ENCODE data around the gene MMP11. TPM values are rescaled to one million over a fixed set of nuclear protein-coding genes. Genes with fewer than 3 reads are reported as not detected.

Gene MMP11
- polyA plus RNA-seq, 12 donors, result 5.7 to 17.2 (median 8.3) TPM; not detected in 1

- DNase-seq, result no peak
Measured at GRCh38 chr22:23827351-23827995, 54.8 kb downstream of the MMP11 start.

- DNase-seq, result no peak
Measured at GRCh38 chr22:23828800-23829680, 56.4 kb downstream of the MMP11 start.

DNA sequence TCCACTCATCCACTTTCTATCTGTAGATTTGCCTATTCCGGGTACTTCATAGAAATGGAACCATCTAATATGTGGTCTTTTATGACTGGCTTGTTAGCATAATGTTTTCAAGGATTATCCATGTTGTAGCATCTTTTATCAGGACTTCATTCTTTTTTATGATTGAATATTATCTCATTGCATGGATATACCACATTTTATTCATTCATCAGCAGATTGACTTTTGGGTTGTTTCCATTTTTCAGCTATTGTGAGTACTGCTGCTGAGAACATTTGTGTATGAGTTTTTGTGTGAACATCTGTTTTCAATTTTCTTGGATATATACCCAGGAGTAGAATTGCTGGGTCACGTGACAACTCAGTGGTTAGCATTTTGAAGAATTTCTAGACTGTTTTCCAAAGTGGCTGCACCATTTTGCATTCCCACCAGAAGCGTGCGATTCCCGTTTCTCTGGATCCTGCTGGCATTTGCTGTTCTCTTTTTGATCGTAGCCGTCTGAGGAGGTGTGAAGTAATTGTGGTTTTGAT is 57.3 kb downstream of the MMP11 start:
- DNase-seq, result peak; percentile 73

DNA sequence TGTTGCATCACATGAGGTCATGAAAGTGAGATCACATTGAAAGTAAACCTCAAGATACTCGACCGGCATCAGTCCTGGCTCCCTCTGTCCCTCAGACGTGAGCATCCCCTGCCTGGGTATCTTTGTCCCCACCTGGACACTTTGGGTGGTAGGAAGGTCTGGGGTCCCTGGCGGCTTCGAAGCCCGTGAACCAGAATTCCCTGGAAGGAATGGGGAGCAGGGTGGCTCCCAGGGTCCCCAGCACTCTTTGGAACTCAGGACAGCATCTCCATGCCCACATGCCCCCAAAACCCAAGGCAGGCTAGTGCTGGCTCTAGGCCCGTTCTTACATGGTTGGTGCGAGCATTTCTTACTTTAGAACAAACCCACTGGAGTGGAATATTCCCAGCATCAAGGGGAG is 58.6 kb downstream of the MMP11 start:
- DNase-seq, result no peak

- no peak for DNase-seq
Measured at GRCh38 chr22:23831781-23832180, 59.1 kb downstream of the MMP11 start.

DNA sequence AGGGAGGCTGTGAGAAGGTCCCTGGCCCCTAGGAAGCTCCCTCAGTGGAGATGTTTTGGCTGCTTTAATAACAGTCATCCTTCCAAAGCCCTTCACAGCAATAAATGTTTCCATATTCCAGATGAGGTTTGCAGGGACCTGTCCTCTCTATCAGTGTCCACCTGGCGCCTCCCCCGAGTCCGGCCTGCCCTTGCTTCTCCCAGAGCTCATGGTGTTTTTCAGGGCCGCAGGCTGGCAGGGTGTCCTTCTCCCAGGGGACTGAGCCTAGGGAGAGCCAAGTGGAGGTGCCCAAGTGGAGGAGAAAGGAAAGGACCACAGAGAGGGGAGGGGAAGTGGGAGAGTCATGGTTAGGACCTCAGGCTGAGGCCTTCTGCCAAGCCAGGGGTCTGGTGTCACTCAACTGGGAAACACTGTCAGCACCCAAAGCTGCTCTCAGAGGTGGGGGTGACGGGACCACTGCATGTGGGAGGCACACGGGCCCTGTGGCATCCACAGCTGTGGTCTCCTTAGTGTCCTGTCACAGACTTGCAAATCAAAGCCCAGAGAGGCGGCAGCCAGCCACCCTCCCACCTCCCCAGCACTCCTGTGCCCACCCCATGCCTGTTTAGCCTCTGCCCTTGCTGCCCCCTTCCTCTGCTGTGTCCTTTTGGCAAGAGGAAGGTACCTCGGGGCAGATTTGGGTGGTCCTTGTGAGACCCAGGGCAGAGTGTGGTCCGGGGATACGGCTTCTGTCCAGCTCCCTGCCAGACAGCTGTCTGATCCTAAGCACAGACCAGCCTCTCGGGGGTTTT is 59.8 kb downstream of the MMP11 start:
- no peak for DNase-seq

- DNase-seq, result no peak
Measured at GRCh38 chr22:23833017-23833751, 60.5 kb downstream of the MMP11 start.

Other genes with a start within 250 kb of the MMP11 start
- 1 to 10 TPM in 1 of 12 donors, under 1 TPM in 8, not detected in 3; 0.29 to 7.2 (median 0.49) TPM for gene IGLL1, start 192.6 kb upstream of the MMP11 start, polyA plus RNA-seq (ENCODE audit: insufficient read length in 12 of 12)
- gene DRICH1, start 140.5 kb upstream of the MMP11 start, polyA plus RNA-seq (ENCODE audit: insufficient read length in 12 of 12), result 1 to 10 TPM in 3 of 12 donors, under 1 TPM in 7, not detected in 2; 0.26 to 1.7 (median 0.54) TPM
- 1 to 10 TPM in 8 of 12 donors, under 1 TPM in 2, not detected in 2; 0.84 to 3.0 (median 1.2) TPM for gene RGL4, start 81.8 kb upstream of the MMP11 start, polyA plus RNA-seq (ENCODE audit: insufficient read length in 12 of 12)
- 1 to 10 TPM in 11 of 12 donors, not detected in 1; 4.1 to 7.4 (median 5.1) TPM for gene ZNF70, start 21.7 kb upstream of the MMP11 start, polyA plus RNA-seq (ENCODE audit: insufficient read length in 12 of 12)
- 1 to 10 TPM in 4 of 12 donors, under 1 TPM in 3, not detected in 5; 0.34 to 3.9 (median 1.1) TPM for gene VPREB3, start 18.4 kb upstream of the MMP11 start, polyA plus RNA-seq (ENCODE audit: insufficient read length in 12 of 12)
- gene C22orf15, start 9.9 kb upstream of the MMP11 start, polyA plus RNA-seq (ENCODE audit: insufficient read length in 12 of 12), result 1 to 10 TPM in 1 of 12 donors, under 1 TPM in 9, not detected in 2; 0.08 to 1.0 (median 0.23) TPM
- gene CHCHD10, start 4.9 kb upstream of the MMP11 start, polyA plus RNA-seq (ENCODE audit: insufficient read length in 12 of 12), result 1,000 to 10,000 TPM in 1 of 12 donors, 100 to 1,000 TPM in 1, 10 to 100 TPM in 10; 33.8 to 1,945 (median 51.8) TPM
- gene SMARCB1, start 14.1 kb downstream of the MMP11 start, polyA plus RNA-seq (ENCODE audit: insufficient read length in 12 of 12), result 100 to 1,000 TPM in 1 of 12 donors, 10 to 100 TPM in 10, not detected in 1; 54.2 to 121 (median 78.8) TPM
- 1 to 10 TPM in 5 of 12 donors, under 1 TPM in 5, not detected in 2; 0.70 to 2.8 (median 1.1) TPM for gene DERL3, start 66.2 kb downstream of the MMP11 start, polyA plus RNA-seq (ENCODE audit: insufficient read length in 12 of 12)
- gene SLC2A11, start 85.0 kb downstream of the MMP11 start, polyA plus RNA-seq (ENCODE audit: insufficient read length in 12 of 12), result 10 to 100 TPM in 4 of 12 donors, 1 to 10 TPM in 7, not detected in 1; 3.1 to 13.2 (median 6.7) TPM
- gene MIF, start 121.5 kb downstream of the MMP11 start, polyA plus RNA-seq (ENCODE audit: insufficient read length in 12 of 12), result 100 to 1,000 TPM in 9 of 12 donors, 10 to 100 TPM in 2, not detected in 1; 78.2 to 238 (median 118) TPM
- gene GSTT2B, start 188.3 kb downstream of the MMP11 start, polyA plus RNA-seq (ENCODE audit: insufficient read length in 12 of 12), result 10 to 100 TPM in 4 of 12 donors, 1 to 10 TPM in 6, not detected in 2; 2.1 to 39.1 (median 7.1) TPM
- gene DDTL, start 194.0 kb downstream of the MMP11 start, polyA plus RNA-seq (ENCODE audit: insufficient read length in 12 of 12), result 1 to 10 TPM in 10 of 12 donors, not detected in 2; 2.2 to 5.6 (median 3.9) TPM
- gene DDT, start 201.6 kb downstream of the MMP11 start, polyA plus RNA-seq (ENCODE audit: insufficient read length in 12 of 12), result 10 to 100 TPM in 11 of 12 donors, not detected in 1; 29.4 to 61.0 (median 42.2) TPM
- 1 to 10 TPM in 3 of 12 donors, under 1 TPM in 4, not detected in 5; 0.40 to 2.6 (median 0.82) TPM for gene GSTT2, start 207.3 kb downstream of the MMP11 start, polyA plus RNA-seq (ENCODE audit: insufficient read length in 12 of 12)
- not detected for gene GSTT4, start 232.6 kb downstream of the MMP11 start, polyA plus RNA-seq (ENCODE audit: insufficient read length in 12 of 12)
- gene CABIN1, start 238.5 kb downstream of the MMP11 start, polyA plus RNA-seq (ENCODE audit: insufficient read length in 12 of 12), result 10 to 100 TPM in 11 of 12 donors, not detected in 1; 20.2 to 59.6 (median 26.1) TPM